OCI-LY1 (cell line): ENCODE data around the gene HIPK4.

Experiments
- H2AFZ ChIP-seq: fragments of 200-600 bp; sonication (generic), shearing (Covaris generic); 2 replicates; pipeline ENCODE4 v1.6.0; 2014; ENCODE audit warnings: antibody characterized with exemption, mild to moderate bottlenecking, low read length
- H3F3A ChIP-seq: fragments of 200-600 bp; sonication (generic), shearing (Covaris generic); 2 replicates; pipeline ENCODE4 v1.6.0; 2014; ENCODE audit warnings: mild to moderate bottlenecking, antibody characterized with exemption, low read length, moderate library complexity; ENCODE audit not compliant: insufficient read depth
- H3K27ac ChIP-seq: fragments of 200-600 bp; sonication (generic); 2 replicates; pipeline ENCODE4 v1.5.1; 2014; ENCODE audit warnings: low read length, mixed run types, mild to moderate bottlenecking, low read depth; ENCODE audit not compliant: poor library complexity, severe bottlenecking
- H3K27me3 ChIP-seq: fragments of 200-600 bp; sonication (generic); 2 replicates; pipeline ENCODE4 v1.6.0; 2014; ENCODE audit warnings: antibody characterized with exemption, mild to moderate bottlenecking, low read length, moderate library complexity; ENCODE audit not compliant: insufficient read depth
- H3K36me3 ChIP-seq: fragments of 200-600 bp; sonication (generic); 2 replicates; pipeline ENCODE4 v1.6.1; 2014; ENCODE audit warnings: mild to moderate bottlenecking, antibody characterized with exemption, low read length, moderate library complexity, mixed read lengths; ENCODE audit not compliant: insufficient read depth
- H3K4me1 ChIP-seq: fragments of 200-600 bp; sonication (generic); 2 replicates; pipeline ENCODE4 v1.5.1; 2014; ENCODE audit warnings: mild to moderate bottlenecking, low read length, moderate library complexity; ENCODE audit not compliant: insufficient read depth, severe bottlenecking
- H3K4me2 ChIP-seq: fragments of 200-600 bp; sonication (generic), shearing (Covaris generic); 2 replicates; pipeline ENCODE4 v1.6.1; 2014; ENCODE audit warnings: low read length
- H3K4me3 ChIP-seq: fragments of 200-600 bp; sonication (generic); 2 replicates; pipeline ENCODE4 v1.5.1; 2014; ENCODE audit warnings: low read length, low read depth, mild to moderate bottlenecking, mixed read lengths; ENCODE audit not compliant: poor library complexity, severe bottlenecking
- H3K79me2 ChIP-seq: fragments of 200-600 bp; shearing (Covaris generic); 2 replicates; pipeline ENCODE4 v1.6.1; 2016; ENCODE audit warnings: mixed run types, low read length, mixed read lengths; ENCODE audit not compliant: insufficient read depth
- H3K9ac ChIP-seq: fragments of 200-600 bp; sonication (generic), shearing (Covaris generic); 2 replicates; pipeline ENCODE4 v1.6.1; 2014; ENCODE audit warnings: mild to moderate bottlenecking, low read length, mixed read lengths
- H3K9me2 ChIP-seq: fragments of 200-600 bp; sonication (generic), shearing (Covaris generic); 2 replicates; pipeline ENCODE4 v1.6.1; 2014; ENCODE audit warnings: low read depth, mild to moderate bottlenecking, low read length, mixed read lengths
- H3K9me3 ChIP-seq: fragments of 200-600 bp; shearing (Covaris generic); 2 replicates; pipeline ENCODE4 v1.6.1; 2014; ENCODE audit warnings: low read length, mixed read lengths
- H4K20me1 ChIP-seq: fragments of 200-600 bp; sonication (generic), shearing (Covaris generic); 2 replicates; pipeline ENCODE4 v1.6.0; 2016; ENCODE audit warnings: mild to moderate bottlenecking, low read length; ENCODE audit not compliant: insufficient read depth
- CTCF ChIP-seq: fragments of 200-600 bp; sonication (generic), shearing (Covaris generic); IDR thresholded peaks from 2 replicates; pipeline ENCODE4 v1.5.1; 2017; ENCODE audit warnings: mild to moderate bottlenecking, antibody characterized with exemption, low read length, moderate library complexity, mixed read lengths
- EZH2 ChIP-seq: fragments of 200-600 bp; sonication (generic), shearing (Covaris generic); IDR thresholded peaks from 2 replicates; pipeline ENCODE4 v1.8.0; 2017; ENCODE audit warnings: borderline replicate concordance, mixed run types, mild to moderate bottlenecking, antibody characterized with exemption, low read length, moderate library complexity, mixed read lengths

The HIPK4 gene

GRCh38 chr19:40381321-40381720, 8.7 kb downstream of the HIPK4 start:
- H3K27ac ChIP-seq, result no peak overlapping the region
- no peak overlapping the region for H3K4me3 ChIP-seq
- no peak overlapping the region for H3K9ac ChIP-seq
- H3F3A ChIP-seq, result no peaks in the 10 kb centered on the region
- no peak overlapping the region for H3K4me2 ChIP-seq
- no peak overlapping the region for H2AFZ ChIP-seq
- no peaks in the 10 kb centered on the region for H3K36me3 ChIP-seq
- no peaks in the 10 kb centered on the region for H3K79me2 ChIP-seq
- H3K4me1 ChIP-seq, result no peaks in the 10 kb centered on the region
- no peaks in the 10 kb centered on the region for H4K20me1 ChIP-seq
- TF ChIP-seq CTCF (no peak), EZH2 (no peak)
- H3K27me3 ChIP-seq, result 0 out of 2 replicates have a peak, but pooled peaks cover 4% of the 10 kb centered on the region
- H3K9me3 ChIP-seq, result no peaks in the 10 kb centered on the region
- no peaks in the 10 kb centered on the region for H3K9me2 ChIP-seq

- Histone ChIP-seq H3K9ac (no peak overlapping the region), H3K36me3 (no peaks in the 10 kb centered on the region), H3K27ac (no peak overlapping the region), H3K9me2 (no peaks in the 10 kb centered on the region), H2AFZ (no peak overlapping the region), H3K27me3 (0 out of 2 replicates have a peak, but pooled peaks cover 4% of the 10 kb centered on the region), H4K20me1 (no peaks in the 10 kb centered on the region), H3K4me1 (no peaks in the 10 kb centered on the region), H3K4me3 (no peak overlapping the region), H3K9me3 (no peaks in the 10 kb centered on the region), H3F3A (no peaks in the 10 kb centered on the region), H3K79me2 (no peaks in the 10 kb centered on the region), H3K4me2 (no peak overlapping the region)
- TF ChIP-seq CTCF, result no peak
- TF ChIP-seq EZH2, result no peak
These were observed 9.6 kb downstream of the HIPK4 start for GRCh38 chr19:40380199-40381037.

GRCh38 chr19:40379446-40380198, 10.4 kb downstream of the HIPK4 start:
- Histone ChIP-seq H3F3A (no peaks in the 10 kb centered on the region), H3K4me1 (no peaks in the 10 kb centered on the region), H3K4me3 (no peak overlapping the region), H3K36me3 (no peaks in the 10 kb centered on the region), H2AFZ (no peak overlapping the region), H3K27me3 (0 out of 2 replicates have a peak, but pooled peaks cover 4% of the 10 kb centered on the region), H3K79me2 (no peaks in the 10 kb centered on the region), H3K4me2 (no peak overlapping the region), H3K9me3 (no peaks in the 10 kb centered on the region), H3K27ac (no peak overlapping the region), H3K9ac (no peak overlapping the region), H3K9me2 (no peaks in the 10 kb centered on the region), H4K20me1 (no peaks in the 10 kb centered on the region)
- TF ChIP-seq CTCF (no peak), EZH2 (no peak)
